Vagina (tissue), 2 donors: ENCODE data around the gene MGST1. TPM values are rescaled to one million over a fixed set of nuclear protein-coding genes. Genes with fewer than 3 reads are reported as not detected.

Source experiments
- DNase-seq, 2 donors: peaks; one replicate each; pipeline ENCODE4 v3.0.0-alpha.2; 2017; ENCODE audit errors: extremely low spot score in 2 of 2
- H3K27ac ChIP-seq: fragments of 200-600 bp; sonication (generic); one replicate; pipeline ENCODE4 v1.5.1; 2019
- H3K27me3 ChIP-seq: fragments of 200-600 bp; sonication (generic); one replicate; pipeline ENCODE4 v1.5.1; 2019
- H3K36me3 ChIP-seq, 2 donors: fragments of 200-600 bp; sonication (generic); one replicate each; pipeline ENCODE4 v1.5.1; 2017 to 2019
- H3K4me1 ChIP-seq: fragments of 200-600 bp; sonication (generic); one replicate; pipeline ENCODE4 v1.5.1; 2019
- H3K4me3 ChIP-seq, 2 donors: fragments of 200-600 bp; sonication (generic); 1 replicate in 1 of 2; 2 replicates in 1 of 2; pipeline ENCODE4 v1.5.1; 2016 to 2019
- H3K9me3 ChIP-seq: fragments of 200-600 bp; sonication (generic); one replicate; pipeline ENCODE4 v1.5.1; 2019
- CTCF ChIP-seq, 3 experiments: fragments of 450-650 bp in 2 of 3; fragments of 200-600 bp in 1 of 3; sonication (generic) in 1 of 3; IDR thresholded peaks; one replicate each; pipeline ENCODE4 v1.5.1; 2017 to 2019; ENCODE audit warnings: antibody characterized with exemption in 3 of 3, mild to moderate bottlenecking in 2 of 3, moderate library complexity in 2 of 3
- POLR2A ChIP-seq, 2 donors: fragments of 450-650 bp; IDR thresholded peaks; one replicate each; pipeline ENCODE4 v1.6.1; 2017; ENCODE audit warnings: antibody characterized with exemption in 2 of 2, mild to moderate bottlenecking in 2 of 2, moderate library complexity in 2 of 2
- POLR2AphosphoS5 ChIP-seq, 2 donors: sonication (generic); formaldehyde crosslinking; IDR thresholded peaks; one replicate each; pipeline ENCODE4 v1.9.0; 2017; ENCODE audit warnings: antibody characterized with exemption in 2 of 2, mild to moderate bottlenecking in 2 of 2, low read depth in 1 of 2; ENCODE audit not compliant: insufficient read depth in 1 of 2
- intact Hi-C: fragments of 100-400 bp; cut with DNase I; formaldehyde crosslinking; loops from one replicate; pipeline ENCODE4 v1.15.1; 2023
- total RNA-seq: library from RNA; depleted of rRNA; stranded (reverse); fragments of >200 nt; gene quantifications from one replicate; pipeline ENCODE4 v1.2.3, GENCODE V29; 2016

MGST1 gene
- total RNA-seq, 1 donor from 2014 or later = 292 TPM

- DNase-seq = no peak
- no peaks in the 10 kb centered on the region for H3K36me3 ChIP-seq
- no peaks in the 10 kb centered on the region for H3K9me3 ChIP-seq
- H3K4me1 ChIP-seq = no peaks in the 10 kb centered on the region
- H3K27ac ChIP-seq = no peak overlapping the region
- intact Hi-C loops = no loop called here
- H3K27me3 ChIP-seq = no peaks in the 10 kb centered on the region
- H3K4me3 ChIP-seq = no peak overlapping the region
- no peak for TF ChIP-seq POLR2A (IDR thresholded peaks at IDR 0.05)
- no peak for TF ChIP-seq CTCF (IDR thresholded peaks at IDR 0.05)
- no peak for TF ChIP-seq POLR2AphosphoS5 (IDR thresholded peaks at IDR 0.05; ENCODE audit: insufficient read depth in 1 of 2, low read depth in 1 of 2)
Observed at GRCh38 chr12:16384732-16385131, 37.3 kb downstream of the MGST1 start.

- Histone ChIP-seq H3K27ac (no peak overlapping the region), H3K27me3 (no peaks in the 10 kb centered on the region), H3K4me1 (no peaks in the 10 kb centered on the region), H3K4me3 (peak overlapping the region in 1 of 2 donors; percentile 9), H3K36me3 (no peaks in the 10 kb centered on the region), H3K9me3 (no peaks in the 10 kb centered on the region)
- TF ChIP-seq POLR2AphosphoS5 (IDR thresholded peaks at IDR 0.05; ENCODE audit: insufficient read depth in 1 of 2, low read depth in 1 of 2) (no peak), POLR2A (IDR thresholded peaks at IDR 0.05) (no peak), CTCF (IDR thresholded peaks at IDR 0.05) (peak in 2 of 3 experiments; percentile 22 to 50)
- no peak for DNase-seq
- intact Hi-C loops = no loop called here
Observed at GRCh38 chr12:16385782-16386646, 38.6 kb downstream of the MGST1 start.

- DNase-seq = no peak
- Histone ChIP-seq H3K4me1 (no peaks in the 10 kb centered on the region), H3K27me3 (no peaks in the 10 kb centered on the region), H3K36me3 (no peaks in the 10 kb centered on the region), H3K9me3 (no peaks in the 10 kb centered on the region), H3K4me3 (no peak overlapping the region), H3K27ac (no peak overlapping the region)
- intact Hi-C loops = no loop called here
- TF ChIP-seq CTCF (IDR thresholded peaks at IDR 0.05) = no peak
- TF ChIP-seq POLR2A (IDR thresholded peaks at IDR 0.05) = no peak
- TF ChIP-seq POLR2AphosphoS5 (IDR thresholded peaks at IDR 0.05; ENCODE audit: insufficient read depth in 1 of 2, low read depth in 1 of 2) = no peak
Observed at GRCh38 chr12:16387919-16388318, 40.5 kb downstream of the MGST1 start.

- Histone ChIP-seq H3K27ac (no peak overlapping the region), H3K4me1 (no peaks in the 10 kb centered on the region), H3K4me3 (no peak overlapping the region), H3K27me3 (no peaks in the 10 kb centered on the region), H3K36me3 (no peaks in the 10 kb centered on the region), H3K9me3 (no peaks in the 10 kb centered on the region)
- no peak for TF ChIP-seq POLR2A (IDR thresholded peaks at IDR 0.05)
- no peak for TF ChIP-seq POLR2AphosphoS5 (IDR thresholded peaks at IDR 0.05; ENCODE audit: insufficient read depth in 1 of 2, low read depth in 1 of 2)
- TF ChIP-seq CTCF (IDR thresholded peaks at IDR 0.05) = no peak
- intact Hi-C loops = no loop called here
- no peak for DNase-seq
Observed at GRCh38 chr12:16389594-16389993, 42.1 kb downstream of the MGST1 start.
